Progenitor cell of endocrine pancreas (in vitro differentiated cells): ENCODE results near the gene ABLIM2. TPM values are rescaled to one million over a fixed set of nuclear protein-coding genes. Genes with fewer than 3 reads are reported as not detected.

Source experiments
- DNase-seq: peaks from one replicate; pipeline ENCODE4 v3.0.0; 2021; ENCODE audit warnings: low spot score; ENCODE audit not compliant: unreplicated experiment
- H3K27ac Mint-ChIP-seq: 2 replicates; pipeline ENCODE4 v1.8.0; 2021; ENCODE audit warnings: mild to moderate bottlenecking, moderate library complexity, mixed read lengths
- H3K27me3 Mint-ChIP-seq: 2 replicates; pipeline ENCODE4 v1.8.0; 2021; ENCODE audit warnings: mixed read lengths
- H3K36me3 Mint-ChIP-seq: 2 replicates; pipeline ENCODE4 v1.8.0; 2022; ENCODE audit warnings: mixed read lengths; ENCODE audit not compliant: insufficient read depth
- H3K4me1 Mint-ChIP-seq: 2 replicates; pipeline ENCODE4 v1.8.0; 2021; ENCODE audit warnings: low read depth, mixed read lengths
- H3K4me3 Mint-ChIP-seq: 2 replicates; pipeline ENCODE4 v1.8.0; 2021; ENCODE audit warnings: low read depth, mild to moderate bottlenecking, moderate library complexity, mixed read lengths
- H3K9me3 Mint-ChIP-seq: 2 replicates; pipeline ENCODE4 v1.8.0; 2021; ENCODE audit warnings: low read depth, mixed read lengths
- CTCF ChIP-seq: fragments of 200-600 bp; sonication (generic); IDR thresholded peaks from one replicate; pipeline ENCODE4 v1.5.0; 2021; ENCODE audit warnings: antibody characterized with exemption, mild to moderate bottlenecking; ENCODE audit not compliant: unreplicated experiment
- total RNA-seq: library from RNA; stranded (reverse); gene quantifications from 2 replicates; pipeline ENCODE4 v1.2.1, GENCODE V29; 2021

The ABLIM2 gene
- total RNA-seq, 1 donor from 2014 or later = 5.7 TPM

GRCh38 chr4:8185295-8185694 is 26.7 kb upstream of the ABLIM2 start:
- Mint-ChIP-seq H3K27me3 (no peaks in the 10 kb centered on the region), H3K27ac (no peak overlapping the region), H3K9me3 (no peaks in the 10 kb centered on the region), H3K4me1 (peaks cover 11% of the 10 kb centered on the region), H3K36me3 (no peaks in the 10 kb centered on the region), H3K4me3 (no peak overlapping the region)
- TF ChIP-seq CTCF = no peak
- DNase-seq = no peak

- DNase-seq = no peak
- Mint-ChIP-seq H3K9me3 (no peaks in the 10 kb centered on the region), H3K4me3 (no peak overlapping the region), H3K27me3 (no peaks in the 10 kb centered on the region), H3K27ac (peak overlapping the region; percentile 71), H3K4me1 (peaks cover 11% of the 10 kb centered on the region), H3K36me3 (no peaks in the 10 kb centered on the region)
- no peak for TF ChIP-seq CTCF
Measured at GRCh38 chr4:8184061-8184460, 25.4 kb upstream of the ABLIM2 start.

- Mint-ChIP-seq H3K4me1 (peaks cover 11% of the 10 kb centered on the region), H3K36me3 (no peaks in the 10 kb centered on the region), H3K27me3 (no peaks in the 10 kb centered on the region), H3K9me3 (no peaks in the 10 kb centered on the region), H3K27ac (no peak overlapping the region), H3K4me3 (no peak overlapping the region)
- no peak for DNase-seq
- no peak for TF ChIP-seq CTCF
Measured at GRCh38 chr4:8182858-8183725, 24.5 kb upstream of the ABLIM2 start.

GRCh38 chr4:8182294-8182693 is 23.7 kb upstream of the ABLIM2 start:
- H3K27me3 Mint-ChIP-seq = no peaks in the 10 kb centered on the region
- TF ChIP-seq CTCF = no peak
- H3K4me3 Mint-ChIP-seq = no peak overlapping the region
- DNase-seq = no peak
- H3K9me3 Mint-ChIP-seq = no peaks in the 10 kb centered on the region
- peaks cover 8% of the 10 kb centered on the region for H3K4me1 Mint-ChIP-seq
- H3K36me3 Mint-ChIP-seq = no peaks in the 10 kb centered on the region
- no peak overlapping the region for H3K27ac Mint-ChIP-seq

GRCh38 chr4:8181844-8182243 is 23.2 kb upstream of the ABLIM2 start:
- H3K9me3 Mint-ChIP-seq = no peaks in the 10 kb centered on the region
- DNase-seq = no peak
- H3K4me1 Mint-ChIP-seq = peaks cover 9% of the 10 kb centered on the region
- H3K27me3 Mint-ChIP-seq = peaks cover under 1% of the 10 kb centered on the region
- no peak overlapping the region for H3K4me3 Mint-ChIP-seq
- no peak for TF ChIP-seq CTCF
- H3K36me3 Mint-ChIP-seq = no peaks in the 10 kb centered on the region
- H3K27ac Mint-ChIP-seq = no peak overlapping the region
